K562 (cell line): ENCODE measurements around the gene ASMTL. TPM values are rescaled to one million over a fixed set of nuclear protein-coding genes. Genes with fewer than 3 reads are reported as not detected.
A peak's percentile ranks its signal among the peaks of the same experiment; 100 is the strongest.

Experiments used
- ATAC-seq: fragments of 200-7000 bp; cut with Tn5 transposase; 3 replicates; pipeline ENCODE4 v1.9.1; 2020; ENCODE audit warnings: moderate library complexity
- BruUV-seq: library from RNA; stranded (reverse); fragments of 400-500 nt; replicated peaks from 2 replicates; lab custom pipeline; 2021; lab: Mats Ljungman, UMichigan
- CTCF ChIA-PET: fragments of 300-600 bp; formaldehyde crosslinking; extraction: SDS; loops from one replicate; lab custom pipeline; 2021; ENCODE audit warnings: low intra/inter-chr PET ratio; lab: Yijun Ruan, JAX
- POLR2A ChIA-PET: fragments of 300-600, 350-650 bp; sonication (Branson Sonifier 250); formaldehyde crosslinking; extraction: SDS; loops from one replicate; lab custom pipeline; 2021; ENCODE audit warnings: antibody characterized with exemption, inconsistent platforms; lab: Yijun Ruan, JAX
- DNase-seq, 4 experiments: peaks; one replicate each; pipeline versions ENCODE4 v3.0.0 to v3.0.0-alpha.2; 2011 to 2018; ENCODE audit warnings: low spot score in 3 of 4, mixed read lengths in 3 of 4; ENCODE audit errors: extremely low read depth in 1 of 4
- FAIRE-seq: peaks from 2 replicates; lab custom pipeline; 2011; peaks lifted over from hg19 to GRCh38; lab: Jason Lieb, UNC
- H2AFZ ChIP-seq: 2 replicates; pipeline ENCODE4 v1.6.0; 2011; ENCODE audit warnings: low read depth, low read length, control low read depth, inconsistent platforms
- H3K27ac ChIP-seq: fragments of 200-600 bp; 3 replicates; pipeline ENCODE4 v1.8.0; 2011; ENCODE audit warnings: low read depth, mild to moderate bottlenecking, control low read depth, inconsistent platforms, low read length, moderate library complexity, mixed read lengths; ENCODE audit errors: extremely low read depth
- H3K27me3 ChIP-seq, 2 experiments: fragments of 300-600 bp in 1 of 2; 2 replicates in 1 of 2; 3 replicates in 1 of 2; pipeline versions ENCODE4 v1.6.0 to v1.8.0; 2011; ENCODE audit warnings: inconsistent platforms in 2 of 2, low read length in 2 of 2, mild to moderate bottlenecking in 1 of 2, mixed read lengths in 1 of 2, moderate library complexity in 1 of 2; ENCODE audit not compliant: control insufficient read depth in 2 of 2, insufficient read depth in 2 of 2
- H3K36me3 ChIP-seq: fragments of 300-600 bp; 3 replicates; pipeline ENCODE4 v1.8.0; 2011; ENCODE audit warnings: mild to moderate bottlenecking, low read length, inconsistent platforms; ENCODE audit not compliant: control insufficient read depth, insufficient read depth
- H3K4me1 ChIP-seq, 2 experiments: fragments of 200-600 bp in 1 of 2; replicated peaks in 1 of 2; 2 replicates in 1 of 2; 3 replicates in 1 of 2; pipeline versions ENCODE4 v1.5.1 to v1.8.0; 2011; ENCODE audit warnings: inconsistent platforms in 2 of 2, low read length in 2 of 2, mild to moderate bottlenecking in 1 of 2, mixed read lengths in 1 of 2, moderate library complexity in 1 of 2; ENCODE audit not compliant: control insufficient read depth in 2 of 2, insufficient read depth in 2 of 2
- H3K4me2 ChIP-seq: 2 replicates; pipeline ENCODE4 v1.6.1; 2011; ENCODE audit warnings: low read length, control low read depth, inconsistent platforms, mixed read lengths; ENCODE audit not compliant: insufficient read depth
- H3K4me3 ChIP-seq: fragments of 200-600 bp; sonication (generic), shearing (Covaris generic); 2 replicates; pipeline ENCODE4 v1.5.1; 2016; ENCODE audit warnings: control low read depth, inconsistent platforms
- H3K79me2 ChIP-seq: fragments of 200-600 bp; 3 replicates; pipeline ENCODE4 v1.8.0; 2011; ENCODE audit warnings: low read length, inconsistent platforms; ENCODE audit not compliant: control insufficient read depth, insufficient read depth
- H3K9ac ChIP-seq, 2 experiments: 2 replicates each; pipeline versions ENCODE4 v1.6.0 to v1.6.1; 2011; ENCODE audit warnings: low read depth in 2 of 2, low read length in 2 of 2, control low read depth in 1 of 2, inconsistent platforms in 1 of 2, mild to moderate bottlenecking in 1 of 2, mixed read lengths in 1 of 2; ENCODE audit not compliant: insufficient read depth in 1 of 2
- H3K9me1 ChIP-seq: one replicate; pipeline ENCODE4 v1.6.0; 2011; ENCODE audit warnings: inconsistent platforms, mild to moderate bottlenecking, low read length, moderate library complexity; ENCODE audit not compliant: control insufficient read depth, insufficient read depth
- H3K9me3 ChIP-seq: replicated peaks from 2 replicates; pipeline ENCODE4 v1.5.1; 2011; ENCODE audit warnings: low read depth, low read length, inconsistent platforms; ENCODE audit not compliant: control insufficient read depth, insufficient read depth
- H4K20me1 ChIP-seq: replicated peaks from 2 replicates; pipeline ENCODE4 v1.6.1; 2011; ENCODE audit warnings: low read length, inconsistent platforms, mixed read lengths; ENCODE audit not compliant: control insufficient read depth, insufficient read depth
- FOSL1 ChIP-seq: fragments of 200-800 bp; sonication (Bioruptor generic); conservative IDR thresholded peaks from 2 replicates; pipeline ENCODE4 v1.6.1; 2016; ENCODE audit warnings: missing genetic modification characterization, missing compliant biosample characterization
- JUND ChIP-seq, 2 experiments: IDR thresholded peaks; 2 replicates in 1 of 2; 3 replicates in 1 of 2; pipeline ENCODE4 v1.6.1; 2011; ENCODE audit warnings: borderline replicate concordance in 2 of 2, low read depth in 2 of 2, low read length in 2 of 2, improper control_type of control experiment in 1 of 2, missing biosample characterization in 1 of 2, missing genetic modification characterization in 1 of 2, missing genetic modification reagents in 1 of 2
- NBN ChIP-seq: fragments of 450-650 bp; IDR thresholded peaks from 2 replicates; pipeline ENCODE4 v1.6.1; 2016; ENCODE audit warnings: low read depth, mild to moderate bottlenecking
- POLR2H ChIP-seq: IDR thresholded peaks from 2 replicates; pipeline ENCODE4 v1.6.1; 2016; ENCODE audit warnings: missing genetic modification characterization, low read depth, mild to moderate bottlenecking, control low read depth, missing compliant biosample characterization, moderate library complexity
- SMARCA4 ChIP-seq: fragments of 450-650 bp; IDR thresholded peaks from 2 replicates; pipeline ENCODE4 v1.6.1; 2016
- TSC22D4 ChIP-seq: fragments of 450-650 bp; IDR thresholded peaks from 2 replicates; pipeline ENCODE4 v1.6.1; 2016; ENCODE audit warnings: missing genetic modification characterization, missing biosample characterization, control low read depth
- ZNF316 ChIP-seq: fragments of 450-650 bp; IDR thresholded peaks from 2 replicates; pipeline ENCODE4 v1.6.1; 2016
- ZNF384 ChIP-seq: IDR thresholded peaks from 2 replicates; pipeline ENCODE4 v1.6.1; 2012; ENCODE audit warnings: low read depth, low read length, improper control_type of control experiment
- WGBS: fragments of 100-300 bp; shearing (Covaris generic); methylation state at CpG from one replicate; pipeline ENCODE4 v1.1.6; 2016; ENCODE audit warnings: low coverage, mixed read lengths; ENCODE audit not compliant: insufficient coverage; ENCODE audit errors: missing lambda C conversion rate; 5-methylcytosine and 5-hydroxymethylcytosine counted together
- in situ Hi-C: fragments of 300-500 bp; cut with MboI; formaldehyde crosslinking; loops from 4 replicates; pipeline ENCODE4 v1.15.0; 2018; ENCODE audit warnings: inconsistent platforms, mixed read lengths
- intact Hi-C: fragments of 100-400 bp; cut with micrococcal nuclease; formaldehyde crosslinking; loops from 2 replicates; pipeline ENCODE4 v1.14.2; 2022
- polyA plus RNA-seq, 8 experiments: library from polyadenylated mRNA; depleted of rRNA in 4 of 8; stranded (reverse) in 5 of 8; unstranded in 3 of 8; fragments of >200 nt; fragmentation: Nextera tagmentation in 2 of 8; fragmentation: Illumina TruSeq in 1 of 8; extraction: Ambion mirVana in 2 of 8; extraction: Trizol in 1 of 8; gene quantifications; 2 replicates each; pipeline versions ENCODE4 v1.2.1 to v1.2.3, GENCODE V29; 2011 to 2014; ENCODE audit warnings: inconsistent platforms in 1 of 8, missing spikeins in 1 of 8
- total RNA-seq, 7 experiments: library from RNA; depleted of rRNA in 6 of 7; stranded (reverse); fragments of >200 nt in 6 of 7; fragmentation: Illumina TruSeq in 2 of 7; extraction: Trizol in 2 of 7; gene quantifications; 2 replicates each; pipeline versions ENCODE4 v1.2.1 to v1.2.3, GENCODE V29; 2011 to 2021; ENCODE audit warnings: low replicate concordance in 1 of 7

Gene ASMTL
- total and polyA plus RNA-seq, 9 of the 15 experiments (the other 6 are each of a cell fraction or from before 2014, with no cell fraction given), result 0.56 to 20.6 (median 7.6) TPM

- ATAC-seq, result no peak
- intact Hi-C loops (no loop called here), in situ Hi-C loops (loop anchor here (5.0 kb wide), 1 partner anchor 57 kb away; the partner anchor contains the start of gene P2RY8)
- Histone ChIP-seq H4K20me1 (no peaks in the 10 kb centered on the region), H3K27ac (no peak overlapping the region), H3K9ac (no peak overlapping the region), H3K4me1 (peaks cover 14 to 20% of the 10 kb centered on the region in 2 experiments; a peak in 3 of 5 replicates), H3K9me1 (no peaks in the 10 kb centered on the region), H3K4me2 (no peak overlapping the region), H3K27me3 (no peaks in the 10 kb centered on the region), H3K4me3 (no peak overlapping the region), H3K36me3 (no peaks in the 10 kb centered on the region), H2AFZ (0 out of 2 replicates have a peak overlapping the region, but pooled peaks have one; percentile 4), H3K9me3 (no peaks in the 10 kb centered on the region), H3K79me2 (no peaks in the 10 kb centered on the region)
- DNase-seq, result no peak
- TF ChIP-seq ZNF316, result peak; percentile 34; the same call in 1 of the 2 replicates
- TF ChIP-seq ZNF384, result peak; percentile 48; the same call in 1 of the 2 replicates
- TF ChIP-seq TSC22D4 (tag), result no peak
- peak; percentile 27; the same call in 1 of the 2 replicates for TF ChIP-seq SMARCA4
- TF ChIP-seq JUND (IDR thresholded peaks at IDR 0.05; ENCODE audit: borderline replicate concordance, low read depth, low read length), result no peak
- peak; percentile 48; the same call in 1 of the 3 replicates for TF ChIP-seq JUND (tag; IDR thresholded peaks at IDR 0.05; ENCODE audit: borderline replicate concordance, low read depth, low read length)
- TF ChIP-seq FOSL1 (tag), result peak; percentile 48
- TF ChIP-seq NBN, result no peak
- no peak for TF ChIP-seq POLR2H (tag)
- WGBS, result 36% methylated on average over 4 of the region's 8 CpGs
- ChIA-PET CTCF (no interaction called here), POLR2A (no interaction called here)
- BruUV-seq, result no TSS peak
- no peak for FAIRE-seq
Measured at GRCh38 chrX:1480082-1480785, 27.5 kb upstream of the ASMTL start.
